ENCODE measurements around the gene MPZL2. TPM values are rescaled to one million over a fixed set of nuclear protein-coding genes. Genes with fewer than 3 reads are reported as not detected.

The MPZL2 gene
- total and polyA plus RNA-seq, 2 of the 13 experiments (the other 11 are each of a cell fraction or from before 2014, with no cell fraction given) = 27.9 to 53.7 TPM

DNA sequence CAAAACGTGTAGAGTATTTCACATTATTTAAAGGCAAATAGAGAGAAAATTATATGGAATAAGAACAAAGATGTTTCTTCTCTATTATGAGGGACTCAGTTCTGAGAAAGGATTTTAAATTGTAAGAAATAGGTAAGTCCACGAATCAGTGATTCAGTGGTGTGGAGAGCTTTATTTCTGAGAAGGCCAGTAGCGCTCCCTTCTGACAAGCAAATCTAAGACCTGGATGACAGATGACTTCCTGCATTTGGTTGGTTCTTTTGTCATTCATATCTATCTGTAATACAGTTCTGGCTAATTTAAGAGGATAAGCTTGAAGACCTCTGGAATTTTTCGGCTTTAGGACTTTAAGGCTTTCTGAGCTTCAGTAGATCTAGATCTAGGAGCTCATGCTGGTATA lies 47.4 kb upstream of the MPZL2 start:
- ATAC-seq = no peak
- H3K27me3 ChIP-seq (ENCODE audit: control insufficient read depth in 1 of 2, insufficient read depth in 2 of 2, low read length in 2 of 2) = peaks cover 2 to 38% of the 10 kb centered on the region in 2 experiments; a peak in 4 of 5 replicates
- no peak overlapping the region for H3K4me2 ChIP-seq (ENCODE audit: low read depth, low read length)
- intact Hi-C loops (cut with micrococcal nuclease; ENCODE audit: unreplicated experiment) (no loop called here), in situ Hi-C loops (cut with HindIII; ENCODE audit: extremely low pct_ligation_motif_present, low pct_unique_long_range_greater_than_20kb) (loop anchor here (5.0 kb wide), 1 partner anchor 41 kb away; no protein-coding TSS in a partner anchor)
- no peak for FAIRE-seq
- H3K9me3 ChIP-seq (ENCODE audit: low read length) = no peaks in the 10 kb centered on the region
- no peaks in the 10 kb centered on the region for H3K79me2 ChIP-seq (ENCODE audit: insufficient read depth, low read length)
- no peak for DNase-seq (ENCODE audit: low spot score)
- no TSS peak for BruUV-seq (replicated peaks)
- no peak overlapping the region for H3K27ac ChIP-seq (ENCODE audit: extremely low read length, insufficient read depth, low read length)
- H3K4me1 ChIP-seq (ENCODE audit: insufficient read depth, low read length) = peaks cover 24% of the 10 kb centered on the region
- no peak overlapping the region for H3K4me3 ChIP-seq (replicated peaks in 1 of 3; ENCODE audit: insufficient read depth in 1 of 3, low read depth in 2 of 3, low read length in 3 of 3)
- no peak overlapping the region for H3K9ac ChIP-seq (ENCODE audit: insufficient read depth, low read depth, low read length)
- H4K20me1 ChIP-seq (ENCODE audit: insufficient read depth, low read length) = no peaks in the 10 kb centered on the region; the same call in 1 of the 2 replicates
- WGBS (ENCODE audit: low lambda C conversion rate) = 24% methylated on average over 4 of the region's 4 CpGs
- ChIA-PET POLR2A (no interaction called here), CTCF (ENCODE audit: low intra/inter-chr PET ratio, low total read pairs) (no interaction called here)
- H3K36me3 ChIP-seq (replicated peaks in 1 of 2; ENCODE audit: control insufficient read depth in 1 of 2, insufficient read depth in 2 of 2, low read length in 2 of 2) = no peaks in the 10 kb centered on the region
- H2AFZ ChIP-seq (ENCODE audit: low read length) = no peak overlapping the region
- TF ChIP-seq, protein P1, sequence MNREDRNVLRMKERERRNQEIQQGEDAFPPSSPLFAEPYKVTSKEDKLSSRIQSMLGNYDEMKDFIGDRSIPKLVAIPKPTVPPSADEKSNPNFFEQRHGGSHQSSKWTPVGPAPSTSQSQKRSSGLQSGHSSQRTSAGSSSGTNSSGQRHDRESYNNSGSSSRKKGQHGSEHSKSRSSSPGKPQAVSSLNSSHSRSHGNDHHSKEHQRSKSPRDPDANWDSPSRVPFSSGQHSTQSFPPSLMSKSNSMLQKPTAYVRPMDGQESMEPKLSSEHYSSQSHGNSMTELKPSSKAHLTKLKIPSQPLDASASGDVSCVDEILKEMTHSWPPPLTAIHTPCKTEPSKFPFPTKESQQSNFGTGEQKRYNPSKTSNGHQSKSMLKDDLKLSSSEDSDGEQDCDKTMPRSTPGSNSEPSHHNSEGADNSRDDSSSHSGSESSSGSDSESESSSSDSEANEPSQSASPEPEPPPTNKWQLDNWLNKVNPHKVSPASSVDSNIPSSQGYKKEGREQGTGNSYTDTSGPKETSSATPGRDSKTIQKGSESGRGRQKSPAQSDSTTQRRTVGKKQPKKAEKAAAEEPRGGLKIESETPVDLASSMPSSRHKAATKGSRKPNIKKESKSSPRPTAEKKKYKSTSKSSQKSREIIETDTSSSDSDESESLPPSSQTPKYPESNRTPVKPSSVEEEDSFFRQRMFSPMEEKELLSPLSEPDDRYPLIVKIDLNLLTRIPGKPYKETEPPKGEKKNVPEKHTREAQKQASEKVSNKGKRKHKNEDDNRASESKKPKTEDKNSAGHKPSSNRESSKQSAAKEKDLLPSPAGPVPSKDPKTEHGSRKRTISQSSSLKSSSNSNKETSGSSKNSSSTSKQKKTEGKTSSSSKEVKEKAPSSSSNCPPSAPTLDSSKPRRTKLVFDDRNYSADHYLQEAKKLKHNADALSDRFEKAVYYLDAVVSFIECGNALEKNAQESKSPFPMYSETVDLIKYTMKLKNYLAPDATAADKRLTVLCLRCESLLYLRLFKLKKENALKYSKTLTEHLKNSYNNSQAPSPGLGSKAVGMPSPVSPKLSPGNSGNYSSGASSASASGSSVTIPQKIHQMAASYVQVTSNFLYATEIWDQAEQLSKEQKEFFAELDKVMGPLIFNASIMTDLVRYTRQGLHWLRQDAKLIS (CRISPR knock-in tag; IDR thresholded peaks at IDR 0.05) = no peak
- TF ChIP-seq NCOA5 (CRISPR knock-in tag; IDR thresholded peaks at IDR 0.05) (no peak), ZFP36L2 (CRISPR knock-in tag; IDR thresholded peaks at IDR 0.05) (no peak), ZNF225 (CRISPR knock-in tag; IDR thresholded peaks at IDR 0.05) (no peak), ZNF33A (CRISPR knock-in tag; IDR thresholded peaks at IDR 0.05; ENCODE audit: borderline replicate concordance) (no peak), MYC (CRISPR knock-in tag; IDR thresholded peaks at IDR 0.05; ENCODE audit: borderline replicate concordance) (no peak)
- TF ChIP-seq, protein P2, sequence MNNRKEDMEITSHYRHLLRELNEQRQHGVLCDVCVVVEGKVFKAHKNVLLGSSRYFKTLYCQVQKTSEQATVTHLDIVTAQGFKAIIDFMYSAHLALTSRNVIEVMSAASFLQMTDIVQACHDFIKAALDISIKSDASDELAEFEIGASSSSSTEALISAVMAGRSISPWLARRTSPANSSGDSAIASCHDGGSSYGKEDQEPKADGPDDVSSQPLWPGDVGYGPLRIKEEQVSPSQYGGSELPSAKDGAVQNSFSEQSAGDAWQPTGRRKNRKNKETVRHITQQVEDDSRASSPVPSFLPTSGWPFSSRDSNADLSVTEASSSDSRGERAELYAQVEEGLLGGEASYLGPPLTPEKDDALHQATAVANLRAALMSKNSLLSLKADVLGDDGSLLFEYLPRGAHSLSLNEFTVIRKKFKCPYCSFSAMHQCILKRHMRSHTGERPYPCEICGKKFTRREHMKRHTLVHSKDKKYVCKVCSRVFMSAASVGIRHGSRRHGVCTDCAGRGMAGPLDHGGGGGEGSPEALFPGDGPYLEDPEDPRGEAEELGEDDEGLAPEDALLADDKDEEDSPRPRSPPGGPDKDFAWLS (CRISPR knock-in tag; IDR thresholded peaks at IDR 0.05; ENCODE audit: borderline replicate concordance) = no peak
- TF ChIP-seq, protein P3, sequence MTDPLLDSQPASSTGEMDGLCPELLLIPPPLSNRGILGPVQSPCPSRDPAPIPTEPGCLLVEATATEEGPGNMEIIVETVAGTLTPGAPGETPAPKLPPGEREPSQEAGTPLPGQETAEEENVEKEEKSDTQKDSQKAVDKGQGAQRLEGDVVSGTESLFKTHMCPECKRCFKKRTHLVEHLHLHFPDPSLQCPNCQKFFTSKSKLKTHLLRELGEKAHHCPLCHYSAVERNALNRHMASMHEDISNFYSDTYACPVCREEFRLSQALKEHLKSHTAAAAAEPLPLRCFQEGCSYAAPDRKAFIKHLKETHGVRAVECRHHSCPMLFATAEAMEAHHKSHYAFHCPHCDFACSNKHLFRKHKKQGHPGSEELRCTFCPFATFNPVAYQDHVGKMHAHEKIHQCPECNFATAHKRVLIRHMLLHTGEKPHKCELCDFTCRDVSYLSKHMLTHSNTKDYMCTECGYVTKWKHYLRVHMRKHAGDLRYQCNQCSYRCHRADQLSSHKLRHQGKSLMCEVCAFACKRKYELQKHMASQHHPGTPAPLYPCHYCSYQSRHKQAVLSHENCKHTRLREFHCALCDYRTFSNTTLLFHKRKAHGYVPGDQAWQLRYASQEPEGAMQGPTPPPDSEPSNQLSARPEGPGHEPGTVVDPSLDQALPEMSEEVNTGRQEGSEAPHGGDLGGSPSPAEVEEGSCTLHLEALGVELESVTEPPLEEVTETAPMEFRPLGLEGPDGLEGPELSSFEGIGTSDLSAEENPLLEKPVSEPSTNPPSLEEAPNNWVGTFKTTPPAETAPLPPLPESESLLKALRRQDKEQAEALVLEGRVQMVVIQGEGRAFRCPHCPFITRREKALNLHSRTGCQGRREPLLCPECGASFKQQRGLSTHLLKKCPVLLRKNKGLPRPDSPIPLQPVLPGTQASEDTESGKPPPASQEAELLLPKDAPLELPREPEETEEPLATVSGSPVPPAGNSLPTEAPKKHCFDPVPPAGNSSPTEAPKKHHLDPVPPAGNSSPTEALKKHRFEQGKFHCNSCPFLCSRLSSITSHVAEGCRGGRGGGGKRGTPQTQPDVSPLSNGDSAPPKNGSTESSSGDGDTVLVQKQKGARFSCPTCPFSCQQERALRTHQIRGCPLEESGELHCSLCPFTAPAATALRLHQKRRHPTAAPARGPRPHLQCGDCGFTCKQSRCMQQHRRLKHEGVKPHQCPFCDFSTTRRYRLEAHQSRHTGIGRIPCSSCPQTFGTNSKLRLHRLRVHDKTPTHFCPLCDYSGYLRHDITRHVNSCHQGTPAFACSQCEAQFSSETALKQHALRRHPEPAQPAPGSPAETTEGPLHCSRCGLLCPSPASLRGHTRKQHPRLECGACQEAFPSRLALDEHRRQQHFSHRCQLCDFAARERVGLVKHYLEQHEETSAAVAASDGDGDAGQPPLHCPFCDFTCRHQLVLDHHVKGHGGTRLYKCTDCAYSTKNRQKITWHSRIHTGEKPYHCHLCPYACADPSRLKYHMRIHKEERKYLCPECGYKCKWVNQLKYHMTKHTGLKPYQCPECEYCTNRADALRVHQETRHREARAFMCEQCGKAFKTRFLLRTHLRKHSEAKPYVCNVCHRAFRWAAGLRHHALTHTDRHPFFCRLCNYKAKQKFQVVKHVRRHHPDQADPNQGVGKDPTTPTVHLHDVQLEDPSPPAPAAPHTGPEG (CRISPR knock-in tag; IDR thresholded peaks at IDR 0.05) = no peak
- TF ChIP-seq, protein P4, sequence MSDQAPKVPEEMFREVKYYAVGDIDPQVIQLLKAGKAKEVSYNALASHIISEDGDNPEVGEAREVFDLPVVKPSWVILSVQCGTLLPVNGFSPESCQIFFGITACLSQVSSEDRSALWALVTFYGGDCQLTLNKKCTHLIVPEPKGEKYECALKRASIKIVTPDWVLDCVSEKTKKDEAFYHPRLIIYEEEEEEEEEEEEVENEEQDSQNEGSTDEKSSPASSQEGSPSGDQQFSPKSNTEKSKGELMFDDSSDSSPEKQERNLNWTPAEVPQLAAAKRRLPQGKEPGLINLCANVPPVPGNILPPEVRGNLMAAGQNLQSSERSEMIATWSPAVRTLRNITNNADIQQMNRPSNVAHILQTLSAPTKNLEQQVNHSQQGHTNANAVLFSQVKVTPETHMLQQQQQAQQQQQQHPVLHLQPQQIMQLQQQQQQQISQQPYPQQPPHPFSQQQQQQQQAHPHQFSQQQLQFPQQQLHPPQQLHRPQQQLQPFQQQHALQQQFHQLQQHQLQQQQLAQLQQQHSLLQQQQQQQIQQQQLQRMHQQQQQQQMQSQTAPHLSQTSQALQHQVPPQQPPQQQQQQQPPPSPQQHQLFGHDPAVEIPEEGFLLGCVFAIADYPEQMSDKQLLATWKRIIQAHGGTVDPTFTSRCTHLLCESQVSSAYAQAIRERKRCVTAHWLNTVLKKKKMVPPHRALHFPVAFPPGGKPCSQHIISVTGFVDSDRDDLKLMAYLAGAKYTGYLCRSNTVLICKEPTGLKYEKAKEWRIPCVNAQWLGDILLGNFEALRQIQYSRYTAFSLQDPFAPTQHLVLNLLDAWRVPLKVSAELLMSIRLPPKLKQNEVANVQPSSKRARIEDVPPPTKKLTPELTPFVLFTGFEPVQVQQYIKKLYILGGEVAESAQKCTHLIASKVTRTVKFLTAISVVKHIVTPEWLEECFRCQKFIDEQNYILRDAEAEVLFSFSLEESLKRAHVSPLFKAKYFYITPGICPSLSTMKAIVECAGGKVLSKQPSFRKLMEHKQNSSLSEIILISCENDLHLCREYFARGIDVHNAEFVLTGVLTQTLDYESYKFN (CRISPR knock-in tag; conservative IDR thresholded peaks at IDR 0.05) = no peak
